ENCODE results near the gene FKBP10. TPM values are rescaled to one million over a fixed set of nuclear protein-coding genes. Genes with fewer than 3 reads are reported as not detected.
A peak's percentile ranks its signal among the peaks of the same experiment; 100 is the strongest.
"Not testable (repeated sequence)": the region's sequence is repeated elsewhere in the genome, so short reads cannot be mapped to it uniquely, and the experiment has no call there.

FKBP10 gene
- total RNA-seq, 1 experiment from 2014 or later, result 115 TPM

GRCh38 chr17:41810659-41811548 is 1.9 kb upstream of the FKBP10 start:
- no peak for DNase-seq (ENCODE audit: low read depth)

- DNase-seq (ENCODE audit: low read depth), result peak; percentile 74
Measured at GRCh38 chr17:41811549-41812380, 1.0 kb upstream of the FKBP10 start, which contains the start of gene P3H4. Gene P3H4 (minus strand): TSS chr17:41811949. CDS start chr17:41811915, 34 bp downstream.

- no peak for DNase-seq (ENCODE audit: low read depth)
Measured at GRCh38 chr17:41813152-41813680, 412 bp downstream of the FKBP10 start.

GRCh38 chr17:41813699-41814124 is 908 bp downstream of the FKBP10 start:
- DNase-seq (ENCODE audit: low read depth), result no peak

- no peak for DNase-seq (ENCODE audit: low read depth)
Measured at GRCh38 chr17:41814195-41814594, 1.4 kb downstream of the FKBP10 start.

- no peak for DNase-seq (ENCODE audit: low read depth)
Measured at GRCh38 chr17:41816637-41817320, 4.0 kb downstream of the FKBP10 start.

GRCh38 chr17:41818024-41818423 is 5.2 kb downstream of the FKBP10 start:
- no peak for DNase-seq (ENCODE audit: low read depth)

GRCh38 chr17:41821776-41822175 is 9.0 kb downstream of the FKBP10 start:
- no peak for DNase-seq (ENCODE audit: low read depth)

GRCh38 chr17:41822216-41823140 is 9.7 kb downstream of the FKBP10 start:
- DNase-seq (ENCODE audit: low read depth), result no peak

- no peak for DNase-seq (ENCODE audit: low read depth)
Measured at GRCh38 chr17:41823141-41823524, 10.3 kb downstream of the FKBP10 start.

GRCh38 chr17:41823580-41823979 is 10.8 kb downstream of the FKBP10 start:
- DNase-seq (ENCODE audit: low read depth), result no peak

- DNase-seq (ENCODE audit: low read depth), result no peak
Measured at GRCh38 chr17:41824086-41824485, 11.3 kb downstream of the FKBP10 start.

- DNase-seq (ENCODE audit: low read depth), result no peak
Measured at GRCh38 chr17:41825175-41825845, 12.5 kb downstream of the FKBP10 start.

- not testable (repeated sequence) for DNase-seq (ENCODE audit: low read depth)
Measured at GRCh38 chr17:41829961-41830360, 17.2 kb downstream of the FKBP10 start.

GRCh38 chr17:41835214-41835799 is 22.5 kb downstream of the FKBP10 start:
- DNase-seq (ENCODE audit: low read depth), result no peak

- peak; percentile 48 for DNase-seq (ENCODE audit: low read depth)
Measured at GRCh38 chr17:41835800-41836549, 23.2 kb downstream of the FKBP10 start, which contains the start of gene NT5C3B. Gene NT5C3B (minus strand): TSS chr17:41836232. CDS start chr17:41836193, 39 bp downstream.

- peak; percentile 14 for DNase-seq (ENCODE audit: low read depth)
Measured at GRCh38 chr17:41836550-41837196, 23.9 kb downstream of the FKBP10 start.
